Mesenchymal stem cell (in vitro differentiated cells and primary cell): ENCODE data around the gene CHRM3.

Experiments
- DNase-seq: peaks from one replicate; pipeline ENCODE4 v3.0.0-alpha.2; 2013
- H2AFZ ChIP-seq: one replicate; pipeline ENCODE4 v1.6.1; 2013; ENCODE audit warnings: low read depth, mild to moderate bottlenecking, control low read depth, inconsistent platforms, low read length, moderate library complexity
- H2AK5ac ChIP-seq: 2 replicates; pipeline ENCODE4 v1.6.1; 2013; ENCODE audit warnings: low read length, moderate library complexity, mild to moderate bottlenecking, inconsistent platforms; ENCODE audit not compliant: severe bottlenecking
- H2BK120ac ChIP-seq: one replicate; pipeline ENCODE4 v1.6.1; 2013; ENCODE audit warnings: low read depth, mild to moderate bottlenecking, inconsistent platforms, low read length, moderate library complexity
- H2BK12ac ChIP-seq, 2 experiments: one replicate each; pipeline ENCODE4 v1.6.1; 2013; ENCODE audit warnings: inconsistent platforms in 2 of 2, low read length in 2 of 2, mild to moderate bottlenecking in 2 of 2, moderate library complexity in 2 of 2, control low read depth in 1 of 2
- H2BK15ac ChIP-seq: one replicate; pipeline ENCODE4 v1.6.1; 2013; ENCODE audit warnings: mild to moderate bottlenecking, low read depth, inconsistent platforms; ENCODE audit not compliant: poor library complexity, severe bottlenecking
- H2BK5ac ChIP-seq: 2 replicates; pipeline ENCODE4 v1.6.1; 2013; ENCODE audit warnings: low read depth, mild to moderate bottlenecking, low read length, control low read depth, inconsistent platforms; ENCODE audit not compliant: poor library complexity, severe bottlenecking
- H3K14ac ChIP-seq, 2 experiments: one replicate each; pipeline ENCODE4 v1.6.1; 2013; ENCODE audit warnings: inconsistent platforms in 2 of 2, low read length in 2 of 2, control low read depth in 1 of 2, mild to moderate bottlenecking in 1 of 2, moderate library complexity in 1 of 2
- H3K18ac ChIP-seq, 2 experiments: one replicate each; pipeline ENCODE4 v1.6.1; 2013; ENCODE audit warnings: inconsistent platforms in 2 of 2, low read length in 2 of 2, control low read depth in 1 of 2, low read depth in 1 of 2, mild to moderate bottlenecking in 1 of 2
- H3K23ac ChIP-seq, 2 experiments: one replicate each; pipeline ENCODE4 v1.6.1; 2013; ENCODE audit warnings: inconsistent platforms in 2 of 2, low read length in 2 of 2, mild to moderate bottlenecking in 2 of 2, moderate library complexity in 2 of 2, control low read depth in 1 of 2
- H3K27ac ChIP-seq: 2 replicates; pipeline ENCODE4 v1.5.1; 2013; ENCODE audit warnings: mild to moderate bottlenecking, moderate library complexity, low read length, control low read depth, inconsistent platforms; ENCODE audit not compliant: poor library complexity, severe bottlenecking
- H3K27me3 ChIP-seq, 2 experiments: 2 replicates each; pipeline versions ENCODE4 v1.6.1 to v1.7.0; 2013; ENCODE audit warnings: low read length in 2 of 2, mild to moderate bottlenecking in 2 of 2, moderate library complexity in 2 of 2, control low read depth in 1 of 2, inconsistent platforms in 1 of 2; ENCODE audit not compliant: control insufficient read depth in 1 of 2, insufficient read depth in 1 of 2
- H3K36me3 ChIP-seq, 2 experiments: 2 replicates each; pipeline versions ENCODE4 v1.6.1 to v1.7.0; 2013; ENCODE audit warnings: low read length in 2 of 2, control low read depth in 1 of 2, inconsistent platforms in 1 of 2, low read depth in 1 of 2, mild to moderate bottlenecking in 1 of 2; ENCODE audit not compliant: insufficient read depth in 2 of 2, control insufficient read depth in 1 of 2
- H3K4ac ChIP-seq, 2 experiments: one replicate each; pipeline ENCODE4 v1.6.1; 2013; ENCODE audit warnings: inconsistent platforms in 2 of 2, low read length in 2 of 2, mild to moderate bottlenecking in 2 of 2, moderate library complexity in 2 of 2, control low read depth in 1 of 2, low read depth in 1 of 2
- H3K4me1 ChIP-seq: 2 replicates; pipeline ENCODE4 v1.6.1; 2013; ENCODE audit warnings: low read depth, low read length, control low read depth; ENCODE audit not compliant: control insufficient read depth, insufficient read depth
- H3K4me2 ChIP-seq: 2 replicates; pipeline ENCODE4 v1.6.1; 2013; ENCODE audit warnings: low read length, mild to moderate bottlenecking, inconsistent platforms; ENCODE audit not compliant: poor library complexity, severe bottlenecking
- H3K4me3 ChIP-seq, 2 experiments: 2 replicates each; pipeline versions ENCODE4 v1.5.1 to v1.7.0; 2013; ENCODE audit warnings: low read length in 2 of 2, mild to moderate bottlenecking in 2 of 2, control low read depth in 1 of 2, low read depth in 1 of 2; ENCODE audit not compliant: insufficient read depth in 1 of 2
- H3K79me1 ChIP-seq: replicated peaks from 2 replicates; pipeline ENCODE4 v1.6.1; 2013; ENCODE audit warnings: mild to moderate bottlenecking, control low read depth, low read length, inconsistent platforms; ENCODE audit not compliant: poor library complexity, severe bottlenecking
- H3K9ac ChIP-seq: 2 replicates; pipeline ENCODE4 v1.7.0; 2013; ENCODE audit warnings: mild to moderate bottlenecking, low read length, moderate library complexity
- H3K9me3 ChIP-seq: 2 replicates; pipeline ENCODE4 v1.7.0; 2013; ENCODE audit warnings: mild to moderate bottlenecking, low read length; ENCODE audit not compliant: control insufficient read depth
- H4K8ac ChIP-seq: one replicate; pipeline ENCODE4 v1.6.1; 2013; ENCODE audit warnings: inconsistent platforms, mild to moderate bottlenecking, low read length, moderate library complexity
- H4K91ac ChIP-seq: one replicate; pipeline ENCODE4 v1.6.1; 2013; ENCODE audit warnings: mild to moderate bottlenecking, low read length, inconsistent platforms
- WGBS: methylation state at CpG from one replicate; pipeline ENCODE4 v1.1.7; 2013; ENCODE audit warnings: mixed read lengths; 5-methylcytosine and 5-hydroxymethylcytosine counted together

The CHRM3 gene

GRCh38 chr1:239361403-239361802 is 25.0 kb upstream of the CHRM3 start:
- WGBS = 67% methylated on average over 1 of the region's 4 CpGs
- Histone ChIP-seq H2BK12ac (no peak overlapping the region), H2BK5ac (no peak overlapping the region)

GRCh38 chr1:239363930-239364329 is 22.4 kb upstream of the CHRM3 start:
- Histone ChIP-seq H2BK120ac (no peak overlapping the region), H3K79me1 (no peaks in the 10 kb centered on the region), H2AK5ac (no peak overlapping the region), H3K23ac (no peak overlapping the region), H3K4me3 (no peak overlapping the region), H2BK12ac (no peak overlapping the region), H3K18ac (no peak overlapping the region), H3K4me2 (no peak overlapping the region), H2AFZ (no peak overlapping the region), H2BK5ac (no peak overlapping the region), H3K9me3 (no peaks in the 10 kb centered on the region), H2BK15ac (no peak overlapping the region), H4K8ac (no peak overlapping the region), H3K4me1 (no peaks in the 10 kb centered on the region), H3K27ac (no peak overlapping the region), H3K27me3 (peaks cover 0 to 23% of the 10 kb centered on the region in 2 experiments), H3K4ac (no peak overlapping the region), H4K91ac (no peak overlapping the region), H3K14ac (no peak overlapping the region), H3K36me3 (no peaks in the 10 kb centered on the region), H3K9ac (no peak overlapping the region)
- no peak for DNase-seq
- WGBS = 85% methylated on average over 5 of the region's 5 CpGs

More at GRCh38 chr1:239361403-239361802, 25.0 kb upstream of the CHRM3 start:
- Histone ChIP-seq H4K91ac (no peak overlapping the region), H3K4ac (no peak overlapping the region), H3K4me2 (no peak overlapping the region), H3K79me1 (no peaks in the 10 kb centered on the region), H3K23ac (no peak overlapping the region), H3K27ac (no peak overlapping the region), H4K8ac (no peak overlapping the region), H3K27me3 (peaks cover 0 to 11% of the 10 kb centered on the region in 2 experiments), H2AFZ (no peak overlapping the region), H2AK5ac (no peak overlapping the region), H3K9me3 (no peaks in the 10 kb centered on the region), H3K14ac (no peak overlapping the region), H3K18ac (no peak overlapping the region), H3K4me1 (no peaks in the 10 kb centered on the region), H2BK120ac (no peak overlapping the region), H3K36me3 (no peaks in the 10 kb centered on the region), H3K9ac (peak overlapping the region; percentile 45), H3K4me3 (no peak overlapping the region), H2BK15ac (no peak overlapping the region)
- DNase-seq = no peak

- no peaks in the 10 kb centered on the region for H3K79me1 ChIP-seq
- no peak overlapping the region for H4K91ac ChIP-seq
- DNase-seq = no peak
These were observed 19.1 kb upstream of the CHRM3 start for GRCh38 chr1:239367196-239367810.

GRCh38 chr1:239368436-239369109 is 17.8 kb upstream of the CHRM3 start:
- Histone ChIP-seq H2AK5ac (no peak overlapping the region), H3K27ac (no peak overlapping the region), H3K79me1 (no peaks in the 10 kb centered on the region), H3K9me3 (no peaks in the 10 kb centered on the region), H2BK120ac (no peak overlapping the region), H2AFZ (no peak overlapping the region), H3K23ac (no peak overlapping the region), H3K9ac (no peak overlapping the region), H4K8ac (no peak overlapping the region), H3K4me3 (no peak overlapping the region), H2BK12ac (no peak overlapping the region), H2BK5ac (no peak overlapping the region), H3K14ac (no peak overlapping the region), H3K4ac (no peak overlapping the region), H3K36me3 (no peaks in the 10 kb centered on the region), H3K4me2 (no peak overlapping the region), H2BK15ac (no peak overlapping the region), H3K18ac (no peak overlapping the region), H4K91ac (no peak overlapping the region), H3K27me3 (peaks cover 0 to 27% of the 10 kb centered on the region in 2 experiments), H3K4me1 (no peaks in the 10 kb centered on the region)
- no peak for DNase-seq
- WGBS = 66% methylated on average over 3 of the region's 7 CpGs

More at GRCh38 chr1:239367196-239367810, 19.1 kb upstream of the CHRM3 start:
- Histone ChIP-seq H3K9me3 (no peaks in the 10 kb centered on the region), H3K4ac (no peak overlapping the region), H3K4me2 (no peak overlapping the region), H4K8ac (no peak overlapping the region), H3K4me3 (no peak overlapping the region), H3K36me3 (no peaks in the 10 kb centered on the region), H3K27me3 (peaks cover 0 to 31% of the 10 kb centered on the region in 2 experiments), H2BK15ac (no peak overlapping the region), H2BK120ac (no peak overlapping the region), H3K9ac (no peak overlapping the region), H3K4me1 (no peaks in the 10 kb centered on the region), H3K14ac (no peak overlapping the region), H3K23ac (no peak overlapping the region), H2BK5ac (no peak overlapping the region), H2AK5ac (no peak overlapping the region), H2AFZ (no peak overlapping the region), H3K18ac (no peak overlapping the region), H3K27ac (no peak overlapping the region), H2BK12ac (no peak overlapping the region)
- WGBS = 84% methylated on average over 3 of the region's 4 CpGs
